Peyer's patch (tissue), 4 donors: ENCODE results near the gene ATP9B.

Source experiments
- CTCF ChIP-seq, 6 experiments: fragments of 450-650 bp in 4 of 6; fragments of 200-600 bp in 2 of 6; sonication (generic) in 1 of 6; IDR thresholded peaks; one replicate each; pipeline ENCODE4 v1.5.1; 2017 to 2019; ENCODE audit warnings: antibody characterized with exemption in 6 of 6, mild to moderate bottlenecking in 3 of 6, moderate library complexity in 1 of 6
- POLR2A ChIP-seq, 2 donors: fragments of 450-650 bp; IDR thresholded peaks; one replicate each; pipeline ENCODE4 v1.5.1; 2017; ENCODE audit warnings: antibody characterized with exemption in 2 of 2, mild to moderate bottlenecking in 2 of 2, moderate library complexity in 2 of 2

DNA sequence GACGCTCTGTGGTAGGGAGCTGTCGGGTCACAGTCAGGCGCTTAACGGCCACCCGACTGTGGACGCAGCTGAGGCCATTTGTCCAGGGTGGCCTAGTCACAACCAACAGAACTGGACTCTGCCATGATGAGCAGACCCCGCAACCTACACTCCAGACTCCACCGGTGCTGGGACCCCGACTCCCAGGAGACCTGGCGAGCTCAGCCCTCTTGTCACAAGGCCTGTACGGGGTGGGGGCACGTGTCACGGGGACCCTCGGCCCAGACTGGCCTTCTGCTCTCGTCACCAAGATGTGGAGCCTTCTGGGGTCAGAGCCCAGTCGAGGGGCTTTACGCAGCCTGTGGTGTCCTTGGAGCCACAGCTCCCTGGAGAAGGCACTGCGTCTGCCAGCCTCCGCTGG lies 349.0 kb downstream of the ATP9B start:
- TF ChIP-seq CTCF (IDR thresholded peaks at IDR 0.05) (no peak), POLR2A (IDR thresholded peaks at IDR 0.05) (no peak)
